Measurements from ENCODE around the gene TMEM94. TPM values are rescaled to one million over a fixed set of nuclear protein-coding genes. Genes with fewer than 3 reads are reported as not detected.
"Not testable (repeated sequence)": the region's sequence is repeated elsewhere in the genome, so short reads cannot be mapped to it uniquely, and the experiment has no call there.

The TMEM94 gene
- total RNA-seq, 2 experiments from 2014 or later = 50.4 to 53.5 TPM

- Mint-ChIP-seq H3K36me3 (ENCODE audit: low read depth) (no peaks in the 10 kb centered on the region), H3K9me3 (no peaks in the 10 kb centered on the region), H3K4me1 (ENCODE audit: low read depth) (peaks cover 9% of the 10 kb centered on the region), H3K4me3 (no peak overlapping the region), H3K27ac (no peak overlapping the region), H3K27me3 (ENCODE audit: low read depth) (no peaks in the 10 kb centered on the region)
- intact Hi-C loops (cut with micrococcal nuclease) = loop anchor here (10.0 kb wide), 1 partner anchor 131 kb away; the partner anchor contains the start of gene MYO15B
- DNase-seq = no peak
- CTCF ChIA-PET = no interaction called here
Observed at GRCh38 chr17:75454193-75454592, 2.2 kb upstream of the TMEM94 start.

- H3K27ac Mint-ChIP-seq; DNase-seq; H3K27me3 Mint-ChIP-seq (ENCODE audit: low read depth); H3K36me3 Mint-ChIP-seq (ENCODE audit: low read depth); H3K4me1 Mint-ChIP-seq (ENCODE audit: low read depth); H3K4me3 Mint-ChIP-seq; H3K9me3 Mint-ChIP-seq; CTCF ChIA-PET: not testable (repeated sequence)
- intact Hi-C loops (cut with micrococcal nuclease) = loop anchor here (10.0 kb wide), 1 partner anchor 130 kb away; the partner anchor contains the start of gene MYO15B
Observed at GRCh38 chr17:75454672-75455071, 1.8 kb upstream of the TMEM94 start.

GRCh38 chr17:75456039-75456416 is 407 bp upstream of the TMEM94 start:
- H3K4me3 Mint-ChIP-seq = peak overlapping the region; percentile 83
- no peaks in the 10 kb centered on the region for H3K27me3 Mint-ChIP-seq (ENCODE audit: low read depth)
- H3K9me3 Mint-ChIP-seq = no peaks in the 10 kb centered on the region
- intact Hi-C loops (cut with micrococcal nuclease) = loop anchor here (1.0 to 10.0 kb wide), 4 partner anchors 51 to 167 kb away; partner anchors contain the start of genes GRB2, MYO15B, SLC25A19 and TSEN54
- CTCF ChIA-PET = interaction anchor here (0.6 to 1.4 kb wide), 7 partner anchors 60 to 216 kb away, joined by 3 to 6 read pairs (median 3); partner anchors contain the start of genes MIF4GD, SMIM5 and TSEN54
- no peak for DNase-seq
- no peaks in the 10 kb centered on the region for H3K36me3 Mint-ChIP-seq (ENCODE audit: low read depth)
- peaks cover 15% of the 10 kb centered on the region for H3K4me1 Mint-ChIP-seq (ENCODE audit: low read depth)
- peak overlapping the region; percentile 85 for H3K27ac Mint-ChIP-seq

- DNase-seq = peak; percentile 25
Observed at GRCh38 chr17:75457047-75457654, 716 bp downstream of the TMEM94 start.

GRCh38 chr17:75459246-75459589 is 2.8 kb downstream of the TMEM94 start:
- H3K36me3 Mint-ChIP-seq (ENCODE audit: low read depth) = no peaks in the 10 kb centered on the region
- no peaks in the 10 kb centered on the region for H3K9me3 Mint-ChIP-seq
- intact Hi-C loops (cut with micrococcal nuclease) = loop anchor here (10.0 kb wide), 1 partner anchor 126 kb away; the partner anchor contains the start of gene MYO15B
- H3K4me1 Mint-ChIP-seq (ENCODE audit: low read depth) = peaks cover 18% of the 10 kb centered on the region
- H3K27me3 Mint-ChIP-seq (ENCODE audit: low read depth) = no peaks in the 10 kb centered on the region
- no peak overlapping the region for H3K27ac Mint-ChIP-seq
- no peak for DNase-seq
- CTCF ChIA-PET = interaction anchor here (0.9 to 1.4 kb wide), 2 partner anchors 28 to 289 kb away, joined by 3 read pairs; no protein-coding TSS in a partner anchor
- no peak overlapping the region for H3K4me3 Mint-ChIP-seq

More at GRCh38 chr17:75457047-75457654, 716 bp downstream of the TMEM94 start:
- Mint-ChIP-seq H3K4me3 (peak overlapping the region; percentile 83), H3K4me1 (ENCODE audit: low read depth) (peaks cover 15% of the 10 kb centered on the region), H3K27ac (peak overlapping the region; percentile 61), H3K27me3 (ENCODE audit: low read depth) (no peaks in the 10 kb centered on the region), H3K36me3 (ENCODE audit: low read depth) (no peaks in the 10 kb centered on the region), H3K9me3 (no peaks in the 10 kb centered on the region)
- CTCF ChIA-PET = interaction anchor here (0.6 to 1.2 kb wide), 2 partner anchors 58 to 121 kb away, joined by 3 to 5 read pairs; no protein-coding TSS in a partner anchor
- intact Hi-C loops (cut with micrococcal nuclease) = loop anchor here (2.0 to 10.0 kb wide), 2 partner anchors 52 to 128 kb away; partner anchors contain the start of genes GRB2 and MYO15B

- intact Hi-C loops (cut with micrococcal nuclease) = loop anchor here (10.0 kb wide), 1 partner anchor 125 kb away; the partner anchor contains the start of gene MYO15B
- H3K4me3 Mint-ChIP-seq = no peak overlapping the region
- no peak overlapping the region for H3K27ac Mint-ChIP-seq
- no peaks in the 10 kb centered on the region for H3K36me3 Mint-ChIP-seq (ENCODE audit: low read depth)
- H3K4me1 Mint-ChIP-seq (ENCODE audit: low read depth) = peaks cover 18% of the 10 kb centered on the region
- H3K27me3 Mint-ChIP-seq (ENCODE audit: low read depth) = no peaks in the 10 kb centered on the region
- DNase-seq = no peak
- H3K9me3 Mint-ChIP-seq = no peaks in the 10 kb centered on the region
- CTCF ChIA-PET = interaction anchor here (0.9 to 1.4 kb wide), 2 partner anchors 28 to 289 kb away, joined by 3 read pairs; no protein-coding TSS in a partner anchor
Observed at GRCh38 chr17:75459590-75460267, 3.3 kb downstream of the TMEM94 start.

GRCh38 chr17:75460295-75460694 is 3.9 kb downstream of the TMEM94 start:
- Mint-ChIP-seq H3K27me3 (ENCODE audit: low read depth) (no peaks in the 10 kb centered on the region), H3K27ac (no peak overlapping the region), H3K4me3 (no peak overlapping the region), H3K4me1 (ENCODE audit: low read depth) (peaks cover 18% of the 10 kb centered on the region), H3K36me3 (ENCODE audit: low read depth) (no peaks in the 10 kb centered on the region), H3K9me3 (no peaks in the 10 kb centered on the region)
- no peak for DNase-seq
- CTCF ChIA-PET = no interaction called here
- intact Hi-C loops (cut with micrococcal nuclease) = no loop called here

- no peak overlapping the region for H3K4me3 Mint-ChIP-seq
- H3K36me3 Mint-ChIP-seq (ENCODE audit: low read depth) = no peaks in the 10 kb centered on the region
- CTCF ChIA-PET = interaction anchor here (0.6 to 1.0 kb wide), 2 partner anchors 47 to 51 kb away, joined by 3 to 4 read pairs; no protein-coding TSS in a partner anchor
- intact Hi-C loops (cut with micrococcal nuclease) = no loop called here
- no peaks in the 10 kb centered on the region for H3K9me3 Mint-ChIP-seq
- peaks cover 14% of the 10 kb centered on the region for H3K4me1 Mint-ChIP-seq (ENCODE audit: low read depth)
- no peaks in the 10 kb centered on the region for H3K27me3 Mint-ChIP-seq (ENCODE audit: low read depth)
- no peak overlapping the region for H3K27ac Mint-ChIP-seq
- DNase-seq = no peak
Observed at GRCh38 chr17:75463603-75464002, 7.2 kb downstream of the TMEM94 start.

- Mint-ChIP-seq H3K9me3 (no peaks in the 10 kb centered on the region), H3K4me3 (no peak overlapping the region), H3K36me3 (ENCODE audit: low read depth) (no peaks in the 10 kb centered on the region), H3K27me3 (ENCODE audit: low read depth) (no peaks in the 10 kb centered on the region), H3K4me1 (ENCODE audit: low read depth) (peaks cover 10% of the 10 kb centered on the region), H3K27ac (no peak overlapping the region)
- no peak for DNase-seq
- CTCF ChIA-PET = interaction anchor here (0.6 kb wide), 1 partner anchor 202 kb away, joined by 4 read pairs; no protein-coding TSS in a partner anchor
- intact Hi-C loops (cut with micrococcal nuclease) = no loop called here
Observed at GRCh38 chr17:75465039-75465438, 8.6 kb downstream of the TMEM94 start.

- intact Hi-C loops (cut with micrococcal nuclease) = no loop called here
- DNase-seq = no peak
- Mint-ChIP-seq H3K27me3 (ENCODE audit: low read depth) (no peaks in the 10 kb centered on the region), H3K4me1 (ENCODE audit: low read depth) (peaks cover 5% of the 10 kb centered on the region), H3K36me3 (ENCODE audit: low read depth) (peaks cover 2% of the 10 kb centered on the region), H3K27ac (no peak overlapping the region), H3K9me3 (no peaks in the 10 kb centered on the region), H3K4me3 (no peak overlapping the region)
- CTCF ChIA-PET = no interaction called here
Observed at GRCh38 chr17:75468291-75468754, 11.9 kb downstream of the TMEM94 start.

- H3K9me3 Mint-ChIP-seq = no peaks in the 10 kb centered on the region
- peaks cover 4% of the 10 kb centered on the region for H3K4me1 Mint-ChIP-seq (ENCODE audit: low read depth)
- peaks cover 2% of the 10 kb centered on the region for H3K36me3 Mint-ChIP-seq (ENCODE audit: low read depth)
- H3K27ac Mint-ChIP-seq = no peak overlapping the region
- no peaks in the 10 kb centered on the region for H3K27me3 Mint-ChIP-seq (ENCODE audit: low read depth)
- H3K4me3 Mint-ChIP-seq = no peak overlapping the region
- CTCF ChIA-PET = no interaction called here
- intact Hi-C loops (cut with micrococcal nuclease) = no loop called here
- no peak for DNase-seq
Observed at GRCh38 chr17:75468779-75469373, 12.4 kb downstream of the TMEM94 start.

- Mint-ChIP-seq H3K27me3 (ENCODE audit: low read depth) (no peaks in the 10 kb centered on the region), H3K27ac (no peak overlapping the region), H3K4me3 (no peak overlapping the region), H3K36me3 (ENCODE audit: low read depth) (peaks cover 2% of the 10 kb centered on the region), H3K4me1 (ENCODE audit: low read depth) (peaks cover 2% of the 10 kb centered on the region), H3K9me3 (no peaks in the 10 kb centered on the region)
- CTCF ChIA-PET = interaction anchor here (1.6 kb wide), 1 partner anchor 59 kb away, joined by 3 read pairs; no protein-coding TSS in a partner anchor
- DNase-seq = no peak
- intact Hi-C loops (cut with micrococcal nuclease) = no loop called here
Observed at GRCh38 chr17:75471207-75471606, 14.8 kb downstream of the TMEM94 start.

Data from activated naive CD4-positive, alpha-beta T cell treated with anti-CD3 and anti-CD28 coated beads for 36 hours (primary cell).